Vagina (tissue), 2 donors: ENCODE data around the gene BNC2. TPM values are rescaled to one million over a fixed set of nuclear protein-coding genes. Genes with fewer than 3 reads are reported as not detected.

ENCODE experiments used
- DNase-seq, 2 donors: peaks; one replicate each; pipeline ENCODE4 v3.0.0-alpha.2; 2017; ENCODE audit errors: extremely low spot score in 2 of 2
- H3K27ac ChIP-seq: fragments of 200-600 bp; sonication (generic); one replicate; pipeline ENCODE4 v1.5.1; 2019
- H3K27me3 ChIP-seq: fragments of 200-600 bp; sonication (generic); one replicate; pipeline ENCODE4 v1.5.1; 2019
- H3K36me3 ChIP-seq, 2 donors: fragments of 200-600 bp; sonication (generic); one replicate each; pipeline ENCODE4 v1.5.1; 2017 to 2019
- H3K4me1 ChIP-seq: fragments of 200-600 bp; sonication (generic); one replicate; pipeline ENCODE4 v1.5.1; 2019
- H3K4me3 ChIP-seq, 2 donors: fragments of 200-600 bp; sonication (generic); 1 replicate in 1 of 2; 2 replicates in 1 of 2; pipeline ENCODE4 v1.5.1; 2016 to 2019
- H3K9me3 ChIP-seq: fragments of 200-600 bp; sonication (generic); one replicate; pipeline ENCODE4 v1.5.1; 2019
- CTCF ChIP-seq, 3 experiments: fragments of 450-650 bp in 2 of 3; fragments of 200-600 bp in 1 of 3; sonication (generic) in 1 of 3; IDR thresholded peaks; one replicate each; pipeline ENCODE4 v1.5.1; 2017 to 2019; ENCODE audit warnings: antibody characterized with exemption in 3 of 3, mild to moderate bottlenecking in 2 of 3, moderate library complexity in 2 of 3
- POLR2A ChIP-seq, 2 donors: fragments of 450-650 bp; IDR thresholded peaks; one replicate each; pipeline ENCODE4 v1.6.1; 2017; ENCODE audit warnings: antibody characterized with exemption in 2 of 2, mild to moderate bottlenecking in 2 of 2, moderate library complexity in 2 of 2
- POLR2AphosphoS5 ChIP-seq, 2 donors: sonication (generic); formaldehyde crosslinking; IDR thresholded peaks; one replicate each; pipeline ENCODE4 v1.9.0; 2017; ENCODE audit warnings: antibody characterized with exemption in 2 of 2, mild to moderate bottlenecking in 2 of 2, low read depth in 1 of 2; ENCODE audit not compliant: insufficient read depth in 1 of 2
- intact Hi-C: fragments of 100-400 bp; cut with DNase I; formaldehyde crosslinking; loops from one replicate; pipeline ENCODE4 v1.15.1; 2023
- total RNA-seq: library from RNA; depleted of rRNA; stranded (reverse); fragments of >200 nt; gene quantifications from one replicate; pipeline ENCODE4 v1.2.3, GENCODE V29; 2016

Gene BNC2
- total RNA-seq, 1 donor from 2014 or later = 33.9 TPM

DNA sequence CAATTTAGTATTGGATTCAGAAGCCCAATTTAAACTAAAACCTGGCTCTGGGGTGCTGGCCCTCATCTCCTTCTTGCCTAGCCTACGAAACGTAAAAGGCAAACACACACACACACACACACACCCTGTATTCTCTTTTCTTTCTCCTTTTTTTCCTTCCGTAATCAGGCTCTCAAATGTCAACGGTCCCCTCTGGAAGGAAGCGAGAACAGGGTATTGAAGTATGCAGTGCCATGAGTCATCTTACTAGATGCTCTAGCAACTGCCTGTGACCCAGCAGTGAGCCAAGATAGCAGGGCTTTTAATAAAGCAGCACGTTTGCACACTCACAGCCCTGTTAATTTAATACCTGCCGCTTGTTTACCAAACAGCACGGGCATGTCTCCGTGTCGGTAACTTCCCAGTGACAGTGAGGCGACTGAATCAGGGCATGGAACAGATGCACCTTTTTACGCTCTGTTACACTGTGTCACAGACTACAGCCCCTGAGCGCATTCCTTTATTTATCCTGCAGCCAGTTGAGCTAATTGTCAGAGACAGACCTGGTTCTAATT lies 243.8 kb downstream of the BNC2 start:
- H3K4me1 ChIP-seq = peaks cover 41% of the 10 kb centered on the region
- H3K27ac ChIP-seq = peak overlapping the region; percentile 6
- H3K4me3 ChIP-seq = peak overlapping the region in 1 of 2 donors; percentile 12
- no peaks in the 10 kb centered on the region for H3K9me3 ChIP-seq
- no peaks in the 10 kb centered on the region for H3K27me3 ChIP-seq
- no peaks in the 10 kb centered on the region for H3K36me3 ChIP-seq
- DNase-seq = no peak
- TF ChIP-seq POLR2AphosphoS5 (IDR thresholded peaks at IDR 0.05; ENCODE audit: insufficient read depth in 1 of 2, low read depth in 1 of 2) = no peak
- intact Hi-C loops = loop anchor here (2.0 kb wide), 1 partner anchor 18 kb away; no protein-coding TSS in a partner anchor

GRCh38 chr9:16625811-16626210 lies 244.7 kb downstream of the BNC2 start:
- Histone ChIP-seq H3K27ac (peak overlapping the region; percentile 31), H3K36me3 (no peaks in the 10 kb centered on the region), H3K27me3 (no peaks in the 10 kb centered on the region), H3K4me1 (peaks cover 41% of the 10 kb centered on the region), H3K9me3 (no peaks in the 10 kb centered on the region), H3K4me3 (no peak overlapping the region)
- no peak for DNase-seq
- intact Hi-C loops = loop anchor here (2.0 kb wide), 1 partner anchor 19 kb away; no protein-coding TSS in a partner anchor
- TF ChIP-seq POLR2AphosphoS5 (IDR thresholded peaks at IDR 0.05; ENCODE audit: insufficient read depth in 1 of 2, low read depth in 1 of 2) (no peak), CTCF (IDR thresholded peaks at IDR 0.05) (no peak), POLR2A (IDR thresholded peaks at IDR 0.05) (no peak)

DNA sequence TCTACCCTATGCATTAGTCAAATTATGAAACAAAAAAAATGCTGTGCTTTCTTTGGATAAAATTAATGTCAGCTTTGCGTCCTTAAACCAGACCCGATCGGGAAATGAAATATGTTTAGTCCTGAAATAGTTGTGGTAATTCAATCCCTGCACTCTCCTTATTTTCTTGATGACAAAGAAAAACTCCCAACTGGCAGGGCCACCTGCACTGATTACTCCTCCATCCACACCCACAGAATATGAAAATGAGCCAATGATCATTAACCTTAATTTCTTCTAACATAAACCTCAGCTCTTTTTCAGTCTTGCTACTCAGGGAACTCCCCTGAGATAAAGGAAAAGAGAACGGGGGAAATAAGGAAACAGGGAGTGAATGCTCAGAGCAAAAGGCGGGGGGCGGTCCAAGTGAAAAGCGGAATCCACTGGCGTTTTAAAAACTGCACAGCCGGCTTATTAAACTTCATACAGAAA lies 245.3 kb downstream of the BNC2 start:
- no peak for TF ChIP-seq POLR2AphosphoS5 (IDR thresholded peaks at IDR 0.05; ENCODE audit: insufficient read depth in 1 of 2, low read depth in 1 of 2)
- TF ChIP-seq POLR2A (IDR thresholded peaks at IDR 0.05) = no peak
- no peak for TF ChIP-seq CTCF (IDR thresholded peaks at IDR 0.05)
- Histone ChIP-seq H3K36me3 (no peaks in the 10 kb centered on the region), H3K27me3 (no peaks in the 10 kb centered on the region), H3K4me3 (no peak overlapping the region), H3K27ac (peak overlapping the region; percentile 31), H3K4me1 (peaks cover 41% of the 10 kb centered on the region), H3K9me3 (no peaks in the 10 kb centered on the region)
- DNase-seq = no peak
- intact Hi-C loops = no loop called here

DNA sequence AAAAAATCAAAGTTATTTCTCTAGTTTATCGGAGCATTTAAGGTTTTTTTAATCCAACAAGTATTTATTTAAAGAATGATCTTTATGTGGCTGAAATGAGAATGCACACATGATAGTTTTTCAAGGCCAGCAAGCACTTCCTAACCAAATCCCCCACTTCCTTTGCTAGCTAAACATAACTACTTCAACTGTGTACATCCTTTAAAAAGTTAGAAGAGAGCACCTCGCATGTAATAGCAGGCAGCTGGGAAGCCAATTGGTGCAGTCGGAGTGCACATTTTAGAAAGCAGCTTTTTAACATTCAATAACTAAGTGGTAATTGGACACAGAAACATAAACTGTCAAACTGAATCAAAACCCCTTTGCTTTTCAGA lies 245.7 kb downstream of the BNC2 start:
- peak overlapping the region; percentile 13 for H3K27ac ChIP-seq
- H3K27me3 ChIP-seq = no peaks in the 10 kb centered on the region
- H3K4me1 ChIP-seq = peaks cover 41% of the 10 kb centered on the region
- intact Hi-C loops = loop anchor here (5.0 kb wide), 1 partner anchor 1808 kb away; no protein-coding TSS in a partner anchor
- no peak for DNase-seq
- TF ChIP-seq POLR2A (IDR thresholded peaks at IDR 0.05) = no peak
- no peak for TF ChIP-seq CTCF (IDR thresholded peaks at IDR 0.05)
- no peak for TF ChIP-seq POLR2AphosphoS5 (IDR thresholded peaks at IDR 0.05; ENCODE audit: insufficient read depth in 1 of 2, low read depth in 1 of 2)
- H3K9me3 ChIP-seq = no peaks in the 10 kb centered on the region
- no peak overlapping the region for H3K4me3 ChIP-seq
- no peaks in the 10 kb centered on the region for H3K36me3 ChIP-seq

DNA sequence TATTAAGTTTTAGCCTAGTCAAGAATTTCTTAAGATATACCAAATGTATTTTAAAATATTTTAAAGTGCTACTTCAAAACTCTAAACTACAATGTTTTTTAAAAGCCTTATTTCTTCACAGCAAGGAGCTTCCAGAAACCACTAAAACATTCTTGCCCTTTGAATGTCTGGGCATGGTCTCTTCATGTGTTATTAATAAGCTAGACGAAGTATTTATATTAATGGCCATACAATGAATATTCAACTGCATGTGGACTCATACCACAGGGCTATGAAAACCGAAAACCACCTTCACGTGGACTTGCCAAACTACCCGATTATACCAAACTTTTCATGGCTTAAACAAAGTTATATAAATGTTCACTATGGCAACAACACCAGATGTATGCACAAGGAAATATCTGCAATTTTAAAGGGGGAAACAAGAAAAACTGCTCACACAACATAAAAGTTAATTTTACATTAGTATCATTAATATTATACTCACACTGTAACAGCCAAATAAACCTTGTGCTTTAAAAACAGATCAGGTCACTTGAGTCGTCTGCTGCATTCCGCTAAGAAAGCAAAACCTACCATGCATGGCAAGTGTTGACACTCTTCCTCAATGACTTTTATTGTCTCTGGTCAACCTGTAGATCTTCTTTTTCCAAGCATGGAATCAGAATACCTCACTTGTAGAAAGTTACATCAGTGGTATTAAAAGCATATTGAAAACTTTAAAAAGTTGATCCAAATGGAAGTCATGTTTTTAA lies 246.3 kb downstream of the BNC2 start:
- Histone ChIP-seq H3K36me3 (no peaks in the 10 kb centered on the region), H3K9me3 (no peaks in the 10 kb centered on the region), H3K4me3 (no peak overlapping the region), H3K27me3 (no peaks in the 10 kb centered on the region), H3K4me1 (peaks cover 41% of the 10 kb centered on the region), H3K27ac (peak overlapping the region; percentile 13)
- DNase-seq = no peak
- TF ChIP-seq POLR2A (IDR thresholded peaks at IDR 0.05) (no peak), CTCF (IDR thresholded peaks at IDR 0.05) (no peak), POLR2AphosphoS5 (IDR thresholded peaks at IDR 0.05; ENCODE audit: insufficient read depth in 1 of 2, low read depth in 1 of 2) (no peak)
- intact Hi-C loops = loop anchor here (5.0 kb wide), 1 partner anchor 1808 kb away; no protein-coding TSS in a partner anchor
